Measurements from ENCODE around the gene ROR2.

GRCh38 chr9:91517801-91518200 is 432.2 kb downstream of the ROR2 start:
- no peak for TF ChIP-seq ZNF70 (CRISPR knock-in tag; IDR thresholded peaks at IDR 0.05)
- no peak for TF ChIP-seq ZFP3 (CRISPR knock-in tag; IDR thresholded peaks at IDR 0.05)
- no peak for TF ChIP-seq CSDC2 (CRISPR knock-in tag; IDR thresholded peaks at IDR 0.05)
- no peak for TF ChIP-seq CREB5 (CRISPR knock-in tag; IDR thresholded peaks at IDR 0.05; ENCODE audit: low read depth)
- no peak for TF ChIP-seq PATZ1 (CRISPR knock-in tag; IDR thresholded peaks at IDR 0.05; ENCODE audit: borderline replicate concordance)

Measured in SK-N-SH treated with all-trans-retinoic acid at 6 μM for 48 hours (cell line).